Activated gamma-delta T cell (primary cell): ENCODE data around the gene SLC27A3.
"Not testable (repeated sequence)": the region's sequence is repeated elsewhere in the genome, so short reads cannot be mapped to it uniquely, and the experiment has no call there.

ENCODE experiments used
- DNase-seq: peaks from one replicate; lab custom pipeline; 2025; lab: John Stamatoyannopoulos, UW

SLC27A3 gene

GRCh38 chr1:153780551-153780950 lies 5.3 kb downstream of the SLC27A3 start:
- no peak for DNase-seq

GRCh38 chr1:153782648-153783047 lies 7.4 kb downstream of the SLC27A3 start:
- not testable (repeated sequence) for DNase-seq

- peak; percentile 81 for DNase-seq
These were observed 8.3 kb downstream of the SLC27A3 start for GRCh38 chr1:153783233-153784190.

GRCh38 chr1:153786038-153786790 lies 11.0 kb downstream of the SLC27A3 start:
- no peak for DNase-seq

- DNase-seq = no peak
These were observed 14.3 kb downstream of the SLC27A3 start for GRCh38 chr1:153789478-153790034.

- no peak for DNase-seq
These were observed 15.2 kb downstream of the SLC27A3 start for GRCh38 chr1:153790313-153790965.

- DNase-seq = no peak
These were observed 15.9 kb downstream of the SLC27A3 start for GRCh38 chr1:153790966-153791647.

GRCh38 chr1:153791648-153792253 lies 16.5 kb downstream of the SLC27A3 start:
- no peak for DNase-seq

- no peak for DNase-seq
These were observed 17.4 kb downstream of the SLC27A3 start for GRCh38 chr1:153792631-153793041.

- no peak for DNase-seq
These were observed 18.2 kb downstream of the SLC27A3 start for GRCh38 chr1:153793261-153793972.

- DNase-seq = no peak
These were observed 18.9 kb downstream of the SLC27A3 start for GRCh38 chr1:153793973-153794615.

- no peak for DNase-seq
These were observed 19.6 kb downstream of the SLC27A3 start for GRCh38 chr1:153794624-153795329.

GRCh38 chr1:153795330-153795837 lies 20.2 kb downstream of the SLC27A3 start:
- no peak for DNase-seq

- no peak for DNase-seq
These were observed 21.0 kb downstream of the SLC27A3 start for GRCh38 chr1:153795934-153796785.

GRCh38 chr1:153796786-153797659 lies 21.8 kb downstream of the SLC27A3 start:
- no peak for DNase-seq

GRCh38 chr1:153798468-153798780 lies 23.2 kb downstream of the SLC27A3 start:
- no peak for DNase-seq

- no peak for DNase-seq
These were observed 23.8 kb downstream of the SLC27A3 start for GRCh38 chr1:153799016-153799415.
